ENCODE measurements around the gene RDH5.

- no peak for TF ChIP-seq MAZ (IDR thresholded peaks at IDR 0.05; ENCODE audit: borderline replicate concordance, low read depth, low read length)
- TF ChIP-seq CEBPB (IDR thresholded peaks at IDR 0.05; ENCODE audit: low read depth, low read length): no peak
- TF ChIP-seq CTCF (conservative IDR thresholded peaks at IDR 0.05; ENCODE audit: low read depth, low read length): no peak
- TF ChIP-seq POLR2A (IDR thresholded peaks at IDR 0.05; ENCODE audit: low read depth, low read length): no peak
- TF ChIP-seq BHLHE40 (IDR thresholded peaks at IDR 0.05; ENCODE audit: low read depth, low read length): no peak
- TF ChIP-seq CHD1 (IDR thresholded peaks at IDR 0.05; ENCODE audit: low read depth, low read length): no peak
- TF ChIP-seq RCOR1 (IDR thresholded peaks at IDR 0.05; ENCODE audit: insufficient replicate concordance, low read length): no peak
- TF ChIP-seq NFE2L2 (IDR thresholded peaks at IDR 0.05; ENCODE audit: low read depth, low read length): no peak
- no peak for TF ChIP-seq USF2 (IDR thresholded peaks at IDR 0.05; ENCODE audit: low read depth, low read length)
- TF ChIP-seq MXI1 (IDR thresholded peaks at IDR 0.05; ENCODE audit: borderline replicate concordance, low read depth, low read length): no peak
- no peak for TF ChIP-seq RAD21 (IDR thresholded peaks at IDR 0.05; ENCODE audit: low read length)
- TF ChIP-seq FOS (IDR thresholded peaks at IDR 0.05; ENCODE audit: low read depth, low read length): no peak
- no peak for TF ChIP-seq SMC3 (IDR thresholded peaks at IDR 0.05; ENCODE audit: low read depth, low read length)
- no peak for TF ChIP-seq ELK1 (IDR thresholded peaks at IDR 0.05; ENCODE audit: borderline replicate concordance, low read depth, low read length)
Observed at GRCh38 chr12:55696796-55697462, 23.3 kb upstream of the RDH5 start.
